ENCODE data around the gene NEK3. TPM values are rescaled to one million over a fixed set of nuclear protein-coding genes. Genes with fewer than 3 reads are reported as not detected.
"Not testable (repeated sequence)": the region's sequence is repeated elsewhere in the genome, so short reads cannot be mapped to it uniquely, and the experiment has no call there.

Gene NEK3
- polyA plus RNA-seq, 3 donors, result 5.7 to 13.7 (median 6.1) TPM

DNA sequence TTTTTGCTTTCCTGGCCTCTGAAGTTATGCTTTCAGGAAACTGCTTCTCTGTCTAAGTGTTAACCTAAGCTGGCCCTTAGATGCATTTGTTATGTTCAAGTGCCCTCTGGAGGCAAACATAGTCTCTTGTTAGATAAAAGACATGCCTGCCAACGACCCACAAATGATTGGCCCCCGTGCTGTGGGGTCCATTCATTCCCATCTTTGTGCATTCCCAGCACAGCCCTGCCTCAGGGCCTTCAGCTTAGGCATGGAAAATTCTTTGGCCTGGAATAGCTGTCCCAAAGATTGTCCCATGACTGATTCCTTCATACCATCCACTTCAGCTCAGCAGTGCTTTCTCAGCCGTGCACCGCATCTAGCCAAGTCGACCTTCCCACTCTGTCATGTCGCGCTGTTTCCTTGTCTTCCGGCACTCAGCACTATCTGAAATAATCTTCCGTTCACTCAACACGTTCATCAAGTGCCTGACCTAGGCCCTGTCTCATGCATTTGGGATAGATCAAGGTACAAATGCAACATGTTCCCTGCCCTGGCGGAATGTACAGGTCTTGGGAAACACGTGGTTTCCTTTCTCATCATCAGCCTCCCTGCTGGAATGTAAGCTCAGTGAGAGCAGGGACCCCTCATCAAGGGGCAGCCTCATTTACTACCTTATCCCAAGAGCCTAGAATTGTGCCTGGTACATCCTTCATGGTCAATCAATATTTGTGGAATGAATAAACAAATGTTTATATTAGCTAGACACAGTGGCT, 42.2 kb upstream of the NEK3 start:
- DNase-seq, result peak in 2 of 3 donors; percentile 21 to 25
- intact Hi-C loops (cut with micrococcal nuclease), result not testable (repeated sequence)
- 55% methylated on average over 11 of the region's 12 CpGs for WGBS (ENCODE audit: insufficient coverage)

DNA sequence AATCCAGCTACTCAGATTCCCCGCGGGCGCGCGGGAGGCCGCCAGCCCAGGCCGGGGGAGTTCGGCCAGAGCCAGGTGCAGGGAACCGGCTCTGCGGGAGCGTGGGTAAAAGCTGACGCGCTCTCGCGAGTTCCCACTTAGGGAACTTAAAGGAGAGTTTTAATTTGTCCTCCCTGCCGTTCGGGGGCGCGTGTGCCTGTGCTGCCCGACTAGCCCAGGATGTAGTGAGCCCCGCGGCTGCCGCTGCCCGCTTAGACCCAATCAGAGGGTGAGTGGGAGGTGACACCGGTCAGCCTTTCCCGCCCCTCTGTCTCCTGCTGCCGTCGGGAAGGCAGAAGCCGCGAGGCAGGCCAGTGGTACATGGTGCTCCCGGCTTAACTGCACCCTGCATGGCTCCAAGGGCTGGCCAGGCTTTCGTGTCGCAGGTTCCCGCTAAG, 36.0 kb upstream of the NEK3 start:
- Histone ChIP-seq H4K20me1 (ENCODE audit: insufficient read depth, low read length) (no peaks in the 10 kb centered on the region), H3K4me3 (replicated peaks in 1 of 3; ENCODE audit: low read depth in 2 of 3, low read length in 3 of 3) (peak overlapping the region; percentile 85 to 96 (median 95)), H3K4me1 (ENCODE audit: control insufficient read depth in 1 of 2, insufficient read depth in 2 of 2, low read length in 2 of 2) (peaks cover 9 to 22% of the 10 kb centered on the region in 2 donors), H3K36me3 (replicated peaks in 1 of 2; ENCODE audit: control insufficient read depth in 1 of 2, insufficient read depth in 2 of 2, low read length in 2 of 2) (no peaks in the 10 kb centered on the region), H3K27me3 (ENCODE audit: control insufficient read depth in 2 of 2, insufficient read depth in 2 of 2, low read length in 2 of 2) (no peaks in the 10 kb centered on the region), H3K4me2 (replicated peaks; ENCODE audit: extremely low read depth, low read length, poor library complexity, severe bottlenecking) (peak overlapping the region; percentile 94), H3K9me3 (replicated peaks in 1 of 2; ENCODE audit: control insufficient read depth in 1 of 2, insufficient read depth in 1 of 2, low read length in 2 of 2) (no peaks in the 10 kb centered on the region), H3K27ac (ENCODE audit: low read depth in 1 of 2, low read length in 2 of 2) (peak overlapping the region; percentile 17 to 71), H3K79me2 (ENCODE audit: insufficient read depth, low read length) (peaks cover 15% of the 10 kb centered on the region), H2AFZ (ENCODE audit: insufficient read depth, low read depth, low read length, poor library complexity, severe bottlenecking) (peak overlapping the region; percentile 94), H3K9ac (ENCODE audit: insufficient read depth, low read length, poor library complexity, severe bottlenecking) (peak overlapping the region; percentile 77)
- peaks cover 25% of the 10 kb centered on the region for H3K4me1 Mint-ChIP-seq
- H3K27me3 Mint-ChIP-seq (ENCODE audit: low read depth in 3 of 3), result peaks cover 2 to 11% (median 3%) of the 10 kb centered on the region in 3 donors
- 9% methylated on average over 34 of the region's 34 CpGs for WGBS (ENCODE audit: insufficient coverage)
- peak overlapping the region; percentile 98 for H3K4me3 Mint-ChIP-seq
- no peaks in the 10 kb centered on the region for H3K36me3 Mint-ChIP-seq
- TF ChIP-seq, protein P1, sequence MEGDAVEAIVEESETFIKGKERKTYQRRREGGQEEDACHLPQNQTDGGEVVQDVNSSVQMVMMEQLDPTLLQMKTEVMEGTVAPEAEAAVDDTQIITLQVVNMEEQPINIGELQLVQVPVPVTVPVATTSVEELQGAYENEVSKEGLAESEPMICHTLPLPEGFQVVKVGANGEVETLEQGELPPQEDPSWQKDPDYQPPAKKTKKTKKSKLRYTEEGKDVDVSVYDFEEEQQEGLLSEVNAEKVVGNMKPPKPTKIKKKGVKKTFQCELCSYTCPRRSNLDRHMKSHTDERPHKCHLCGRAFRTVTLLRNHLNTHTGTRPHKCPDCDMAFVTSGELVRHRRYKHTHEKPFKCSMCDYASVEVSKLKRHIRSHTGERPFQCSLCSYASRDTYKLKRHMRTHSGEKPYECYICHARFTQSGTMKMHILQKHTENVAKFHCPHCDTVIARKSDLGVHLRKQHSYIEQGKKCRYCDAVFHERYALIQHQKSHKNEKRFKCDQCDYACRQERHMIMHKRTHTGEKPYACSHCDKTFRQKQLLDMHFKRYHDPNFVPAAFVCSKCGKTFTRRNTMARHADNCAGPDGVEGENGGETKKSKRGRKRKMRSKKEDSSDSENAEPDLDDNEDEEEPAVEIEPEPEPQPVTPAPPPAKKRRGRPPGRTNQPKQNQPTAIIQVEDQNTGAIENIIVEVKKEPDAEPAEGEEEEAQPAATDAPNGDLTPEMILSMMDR (IDR thresholded peaks at IDR 0.05), result no peak
- intact Hi-C loops (cut with micrococcal nuclease), result loop anchor here in 1 of 2 donors (10.0 kb wide), 1 partner anchor 259 kb away; the partner anchor contains the start of genes CKAP2 and VPS36
- peak overlapping the region in 2 of 7 donors; percentile 83 to 93 for H3K27ac Mint-ChIP-seq
- H3K9me3 Mint-ChIP-seq, result peaks cover 0 to 8% (median 5%) of the 10 kb centered on the region in 7 donors
- peak; percentile 68 to 75 (median 74) for DNase-seq

More for the DNA sequence above, 42.2 kb upstream of the NEK3 start:
- Mint-ChIP-seq H3K27ac (peak overlapping the region in 1 of 7 donors; percentile 9), H3K4me1 (peaks cover 26% of the 10 kb centered on the region)
- not testable (repeated sequence) for H4K20me1 ChIP-seq (ENCODE audit: insufficient read depth, low read length); H3K36me3 Mint-ChIP-seq; H3K9ac ChIP-seq (ENCODE audit: insufficient read depth, low read length, poor library complexity, severe bottlenecking); H3K79me2 ChIP-seq (ENCODE audit: insufficient read depth, low read length); H2AFZ ChIP-seq (ENCODE audit: insufficient read depth, low read depth, low read length, poor library complexity, severe bottlenecking); H3K27me3 Mint-ChIP-seq (ENCODE audit: low read depth in 3 of 3); H3K9me3 Mint-ChIP-seq; H3K4me3 ChIP-seq (replicated peaks in 1 of 3; ENCODE audit: low read depth in 2 of 3, low read length in 3 of 3); H3K9me3 ChIP-seq (replicated peaks in 1 of 2; ENCODE audit: control insufficient read depth in 1 of 2, insufficient read depth in 1 of 2, low read length in 2 of 2); H3K27me3 ChIP-seq (ENCODE audit: control insufficient read depth in 2 of 2, insufficient read depth in 2 of 2, low read length in 2 of 2); H3K27ac ChIP-seq (ENCODE audit: low read depth in 1 of 2, low read length in 2 of 2); H3K4me3 Mint-ChIP-seq; H3K36me3 ChIP-seq (replicated peaks in 1 of 2; ENCODE audit: control insufficient read depth in 1 of 2, insufficient read depth in 2 of 2, low read length in 2 of 2); H3K4me2 ChIP-seq (replicated peaks; ENCODE audit: extremely low read depth, low read length, poor library complexity, severe bottlenecking)
- peaks cover 15 to 18% of the 10 kb centered on the region in 2 donors for H3K4me1 ChIP-seq (ENCODE audit: control insufficient read depth in 1 of 2, insufficient read depth in 2 of 2, low read length in 2 of 2)
- TF ChIP-seq, protein P1 (IDR thresholded peaks at IDR 0.05), result peak; percentile 16

Data from CD14-positive monocyte (primary cell).